ENCODE measurements around the gene COQ8A. TPM values are rescaled to one million over a fixed set of nuclear protein-coding genes. Genes with fewer than 3 reads are reported as not detected.

Gene COQ8A
- polyA plus RNA-seq, 1 donor: 28.9 TPM

DNA sequence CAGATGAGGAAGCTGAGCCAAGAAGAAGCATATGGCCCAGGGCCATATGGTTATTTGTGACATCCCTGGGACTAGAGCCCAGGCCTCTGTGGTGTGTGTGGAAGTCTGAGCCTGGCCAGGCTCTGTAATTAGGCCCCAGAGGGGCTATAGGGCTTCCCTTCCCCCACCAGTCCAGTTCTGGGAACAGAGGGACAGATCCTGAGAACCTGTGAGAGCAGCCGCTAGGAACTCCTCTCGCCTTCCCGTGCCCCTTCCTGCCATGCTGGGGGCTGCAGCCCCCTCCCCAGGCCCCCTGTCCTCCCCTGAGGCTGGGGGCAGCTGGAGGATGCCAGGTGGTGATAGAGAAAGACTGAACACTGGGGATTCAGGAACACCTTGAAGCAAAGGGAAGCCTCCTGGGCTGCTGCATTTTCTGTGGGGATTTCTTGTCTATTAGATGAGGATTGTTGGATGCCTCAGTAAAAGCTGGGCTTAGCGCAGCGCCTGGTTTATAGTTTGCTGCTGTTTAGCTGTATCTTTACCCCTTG is 33.3 kb downstream of the COQ8A start:
- DNase-seq: no peak

DNA sequence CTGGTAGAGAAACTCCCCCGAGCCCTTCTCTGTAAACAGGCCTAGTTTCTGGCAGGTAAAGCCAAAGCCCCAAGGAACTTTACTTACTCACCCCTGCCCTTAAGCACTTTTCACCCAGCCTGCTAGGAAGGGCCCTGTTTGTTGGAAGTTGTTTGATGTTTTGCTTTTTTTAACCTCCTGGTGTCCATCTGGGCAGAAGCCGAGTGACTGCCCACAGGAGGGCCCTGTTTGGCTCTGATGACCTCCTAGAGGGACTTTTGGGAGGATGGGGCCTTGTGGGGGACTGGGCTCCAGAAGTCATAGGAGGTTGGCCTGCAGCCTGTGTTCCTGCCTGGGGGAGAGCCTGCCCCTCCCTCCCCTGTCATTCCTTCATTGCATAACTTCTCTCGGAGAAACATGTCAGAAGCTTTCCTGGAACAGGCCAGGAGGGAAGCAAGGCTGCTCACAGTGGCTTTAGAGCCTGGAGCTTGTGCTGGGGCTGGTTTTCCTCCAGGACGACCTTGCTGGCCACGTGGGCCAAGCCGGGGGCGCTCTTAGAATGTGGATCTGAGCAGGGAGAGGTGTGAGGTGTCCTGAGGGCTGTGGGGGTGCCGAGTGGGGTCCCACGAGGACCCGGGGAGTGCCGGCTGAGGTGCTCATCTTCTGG is 33.9 kb downstream of the COQ8A start:
- no peak for DNase-seq

DNA sequence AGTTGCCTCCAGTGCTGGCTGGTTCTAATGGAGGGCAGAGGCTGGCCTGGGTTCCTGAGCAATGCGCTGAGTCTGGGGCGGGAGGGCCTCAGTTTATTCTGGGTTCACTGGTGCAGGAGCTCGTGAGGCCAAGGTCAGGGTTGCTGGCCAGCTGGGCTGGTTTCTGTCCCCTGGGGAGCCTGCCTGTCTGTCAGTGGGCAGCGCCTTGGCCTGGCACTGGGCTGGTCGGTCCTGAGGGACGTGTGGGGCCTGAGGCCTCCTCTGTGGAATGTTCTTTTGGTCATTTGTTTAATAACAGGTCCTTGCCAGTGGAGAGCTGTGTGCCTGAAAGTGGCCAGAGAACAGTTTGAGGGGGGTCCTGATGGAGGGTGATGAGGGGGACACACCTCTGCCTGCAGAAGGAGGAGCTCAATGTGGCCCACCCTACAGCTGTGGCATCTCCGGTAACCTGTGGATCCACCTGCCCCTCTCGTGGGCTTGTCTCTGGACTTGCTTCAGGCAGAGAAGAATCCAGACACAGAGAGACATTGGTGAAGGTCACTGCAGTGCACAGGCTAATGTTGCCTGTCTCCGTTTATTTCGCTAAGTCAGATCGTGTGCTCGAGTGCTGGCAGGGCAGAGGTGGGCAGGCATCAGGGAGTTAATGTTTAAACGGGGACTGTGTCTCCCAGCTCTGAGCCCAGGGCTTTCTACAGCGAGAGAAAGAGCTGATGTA is 34.6 kb downstream of the COQ8A start:
- no peak for DNase-seq

DNA sequence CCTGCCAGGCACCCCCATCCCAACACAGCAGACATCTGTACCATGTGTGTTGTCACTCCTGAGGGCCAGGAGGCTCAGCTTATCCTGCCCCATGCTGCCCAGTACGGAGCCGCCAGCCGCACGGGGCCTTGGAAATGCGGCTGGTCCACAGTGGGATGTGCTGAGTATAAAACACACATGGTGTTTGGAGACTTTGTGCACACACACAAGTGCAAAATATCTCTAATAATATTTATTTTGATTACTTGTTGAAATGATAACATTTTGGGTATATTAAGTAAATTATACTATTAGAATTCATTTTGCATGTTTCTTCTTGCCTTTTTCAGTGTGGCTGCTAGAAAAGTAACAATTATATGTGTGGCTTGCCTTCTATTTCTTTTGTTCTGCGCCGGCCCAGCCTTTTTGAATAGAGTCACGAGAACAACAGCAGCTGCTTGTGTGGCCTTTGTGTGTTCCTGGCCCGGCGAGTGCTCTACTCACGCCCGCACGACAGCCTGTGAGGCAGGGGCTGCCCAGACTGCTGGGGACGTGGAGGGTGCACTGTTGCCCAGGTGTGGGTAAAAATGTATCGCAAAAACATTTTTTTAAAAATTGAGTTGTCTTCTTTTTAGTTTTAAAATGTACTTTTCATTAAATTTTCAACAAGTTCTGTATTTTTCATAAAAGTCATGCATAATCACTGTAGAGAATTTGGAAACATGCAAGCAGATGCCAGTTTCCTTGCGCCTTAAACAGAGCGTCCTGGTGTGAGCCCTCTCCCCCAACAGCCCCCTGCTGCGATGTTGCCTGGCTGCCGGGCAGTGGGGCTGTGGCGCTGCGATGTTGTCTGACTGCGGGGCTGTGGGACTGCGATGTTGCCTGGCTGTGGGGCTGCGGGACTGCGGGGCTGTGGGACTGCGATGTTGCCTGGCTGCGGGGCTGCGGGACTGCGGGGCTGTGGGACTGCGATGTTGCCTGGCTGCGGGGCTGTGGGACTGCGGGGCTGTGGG is 35.5 kb downstream of the COQ8A start:
- DNase-seq: no peak

DNA sequence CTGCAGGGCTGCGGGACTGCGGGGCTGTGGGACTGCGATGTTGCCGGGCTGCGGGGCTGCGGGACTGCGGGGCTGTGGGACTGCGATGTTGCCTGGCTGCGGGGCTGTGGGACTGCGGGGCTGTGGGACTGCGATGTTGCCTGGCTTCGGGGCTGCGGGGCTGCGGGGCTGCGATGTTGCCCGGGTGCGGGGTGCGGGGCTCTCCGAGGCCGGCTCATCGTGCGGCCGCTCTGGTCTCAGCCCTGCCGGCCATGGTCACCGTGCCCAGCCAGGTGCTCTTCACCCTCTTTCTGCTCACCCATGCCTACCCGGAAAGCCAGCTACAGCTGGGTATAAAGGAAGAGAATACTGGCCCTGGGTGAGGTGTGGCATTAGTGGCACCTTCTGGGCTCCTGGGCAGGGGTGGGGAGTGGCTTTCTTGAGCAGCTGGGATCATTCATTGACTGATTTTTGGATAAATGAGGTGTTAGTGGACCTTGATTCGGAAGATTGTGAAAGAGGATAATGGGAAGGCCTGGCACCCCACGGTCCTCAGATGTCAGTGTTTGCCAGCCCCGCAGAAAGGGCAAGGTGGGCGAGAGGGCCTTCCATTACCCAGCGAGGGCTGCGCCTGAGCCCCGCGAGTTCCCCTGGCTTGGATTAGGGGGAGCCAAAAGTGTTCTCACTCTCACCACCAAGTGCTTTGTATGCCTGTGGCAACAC is 36.3 kb downstream of the COQ8A start:
- DNase-seq: no peak

DNA sequence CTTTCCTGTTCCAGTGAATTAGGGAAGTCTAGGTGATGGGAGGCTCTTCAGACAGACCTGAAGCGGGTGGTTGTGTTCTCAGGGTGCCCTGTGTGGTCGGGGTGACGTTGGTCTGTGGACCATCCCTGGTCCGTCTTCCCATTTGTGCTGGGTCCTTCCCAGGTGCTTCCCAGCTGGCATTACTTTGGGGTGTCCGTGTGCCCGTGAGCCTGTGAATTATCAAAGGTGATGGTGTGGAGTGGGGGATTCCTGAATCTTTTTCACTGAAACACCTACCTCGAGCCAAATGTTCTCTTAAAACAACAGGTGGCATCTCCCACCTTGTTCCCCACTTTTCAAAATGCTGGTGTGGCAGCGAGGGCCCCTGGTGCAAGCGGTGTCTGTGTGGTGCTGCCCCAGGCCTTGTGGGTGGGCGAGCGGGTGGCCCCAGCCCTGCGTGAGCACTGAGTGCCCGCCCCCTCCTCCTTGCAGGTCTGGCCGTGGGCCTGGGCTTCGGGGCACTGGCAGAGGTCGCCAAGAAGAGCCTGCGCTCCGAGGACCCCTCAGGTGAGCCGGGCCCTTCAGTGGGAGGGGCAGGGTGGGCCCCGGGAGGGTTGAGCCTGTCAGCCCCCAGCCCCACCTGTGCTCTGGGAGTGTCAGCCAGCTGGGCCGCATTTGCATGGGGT is 37.0 kb downstream of the COQ8A start:
- DNase-seq: no peak

DNA sequence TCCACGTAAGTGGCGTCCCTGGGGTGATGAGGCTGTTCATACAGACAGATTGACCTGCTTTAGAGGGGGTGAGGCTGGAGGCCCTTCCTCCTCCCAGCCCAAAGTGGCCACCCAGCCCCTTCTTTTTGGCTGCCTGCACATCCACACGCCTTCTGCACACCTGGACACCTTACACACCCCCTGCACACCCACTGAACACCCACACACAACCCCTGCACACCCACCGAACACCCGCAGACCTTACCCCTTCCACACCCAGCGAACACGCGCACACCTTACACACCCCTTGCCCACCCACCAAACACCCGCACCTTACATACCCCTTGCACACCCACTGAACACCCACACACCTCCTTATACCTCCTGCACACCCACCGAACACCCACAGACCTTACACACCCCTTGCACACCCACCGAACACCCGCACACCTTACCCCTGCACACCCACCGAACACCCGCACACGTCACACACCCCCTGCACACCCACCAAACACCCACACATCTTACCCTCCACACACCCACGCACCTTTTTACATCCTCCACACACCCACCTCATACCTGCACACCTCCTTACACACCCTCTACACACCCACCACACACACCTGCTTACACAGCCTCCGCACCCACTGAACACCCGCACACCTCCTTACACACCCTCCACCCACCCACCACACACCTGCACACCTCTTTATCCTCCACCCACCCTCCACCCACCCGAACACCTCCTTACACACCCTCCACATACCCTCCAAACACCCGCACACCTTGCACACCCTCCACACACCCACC is 37.7 kb downstream of the COQ8A start:
- DNase-seq: no peak

DNA sequence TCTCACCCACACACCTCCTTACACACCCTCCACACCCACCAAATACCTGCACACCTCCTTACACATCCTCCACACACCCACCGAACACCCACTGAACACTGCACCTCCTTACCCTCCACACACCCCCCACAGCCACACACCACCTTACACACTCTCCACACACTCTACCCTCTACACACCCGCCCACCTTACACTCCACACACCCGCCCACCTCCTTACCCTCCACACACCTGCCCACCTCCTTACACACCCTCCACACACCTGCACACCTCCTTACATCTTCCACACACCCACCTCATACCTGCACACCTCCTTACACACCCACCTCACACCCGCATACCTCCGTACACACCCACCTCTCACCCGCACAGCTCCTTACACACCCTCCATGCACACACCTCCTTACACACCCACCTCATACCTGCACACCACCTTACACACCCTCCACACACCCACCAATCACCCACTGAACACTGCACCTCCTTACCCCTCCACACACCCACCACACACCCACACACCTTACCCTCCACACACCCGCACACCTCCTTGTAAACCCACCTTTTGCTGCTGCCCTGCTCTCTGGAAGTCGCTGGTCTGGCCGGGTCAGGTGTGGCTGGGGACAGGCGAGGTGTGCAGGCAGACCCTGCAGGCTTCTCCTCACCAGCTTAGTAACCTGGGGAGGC is 38.5 kb downstream of the COQ8A start:
- no peak for DNase-seq

DNA sequence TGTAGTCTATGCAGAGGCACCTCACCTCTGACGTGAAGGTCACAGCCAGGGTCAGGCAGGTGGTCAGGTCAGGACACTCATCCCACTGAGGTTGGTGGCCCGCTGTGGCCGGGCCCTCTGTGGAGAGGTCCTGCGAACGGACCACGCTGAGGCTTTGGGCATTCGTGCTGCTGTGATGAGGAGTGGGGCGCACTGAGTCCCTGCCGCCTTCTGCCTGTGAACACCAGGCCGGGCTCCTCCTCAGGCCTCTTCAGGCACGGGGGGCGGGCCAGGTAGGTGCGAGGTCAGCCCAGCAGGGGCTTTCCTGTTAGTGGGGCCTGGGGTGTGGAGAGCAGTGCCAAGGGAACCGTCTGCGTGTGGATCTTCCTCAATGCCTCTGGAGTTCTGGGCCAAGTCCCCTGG is 39.0 kb downstream of the COQ8A start:
- DNase-seq: no peak

DNA sequence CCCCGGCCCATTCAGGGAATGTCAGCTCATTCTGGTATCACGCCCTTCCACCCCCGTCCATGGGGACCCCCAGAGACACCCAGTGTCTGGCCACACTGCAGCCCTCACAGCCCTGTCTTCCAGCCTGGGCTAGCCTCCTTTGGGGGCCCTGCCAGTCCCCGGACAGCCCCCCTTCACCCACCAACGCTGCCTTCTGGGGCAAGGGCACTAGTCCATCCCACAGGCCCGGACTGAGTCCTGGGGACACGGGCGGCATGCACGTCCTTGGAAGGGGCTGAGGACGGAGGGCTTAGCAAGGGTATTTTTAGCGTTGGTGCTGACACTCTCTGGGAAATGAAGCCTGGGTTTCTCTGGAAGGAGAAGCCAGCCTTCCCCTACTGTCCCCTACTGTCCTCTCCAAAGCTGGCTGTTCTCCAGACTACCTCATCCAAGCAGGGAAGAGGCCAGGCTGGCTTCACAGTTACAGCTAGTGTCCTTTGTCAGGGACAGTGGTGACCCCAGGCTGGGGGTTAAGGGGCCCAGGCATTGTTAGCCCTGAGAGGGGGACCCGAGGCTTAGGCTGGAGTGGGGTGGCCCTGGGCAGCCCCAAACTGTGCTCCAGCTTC is 39.5 kb downstream of the COQ8A start:
- no peak for DNase-seq

DNA sequence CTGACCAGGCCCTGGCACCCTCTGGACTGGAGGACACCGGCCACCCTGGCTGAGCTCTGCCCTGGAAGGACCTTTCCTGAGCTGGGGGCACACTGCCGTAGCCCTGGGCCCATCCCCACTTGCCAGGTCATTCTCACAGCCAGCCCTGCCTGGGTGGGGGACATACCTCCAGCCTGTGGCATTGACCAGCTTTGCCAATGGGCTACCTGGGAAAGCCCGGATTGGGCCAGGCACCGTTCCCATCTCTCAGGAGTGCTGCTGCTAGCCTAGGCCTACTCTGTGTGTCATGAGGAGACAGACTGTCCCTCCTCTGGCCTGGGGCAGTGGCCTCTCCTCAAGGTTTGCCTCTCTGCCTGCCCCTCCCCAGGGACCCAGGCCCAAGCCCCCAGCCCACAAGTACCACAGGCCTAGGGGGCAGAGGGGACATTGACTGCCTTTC is 40.0 kb downstream of the COQ8A start:
- DNase-seq: no peak

DNA sequence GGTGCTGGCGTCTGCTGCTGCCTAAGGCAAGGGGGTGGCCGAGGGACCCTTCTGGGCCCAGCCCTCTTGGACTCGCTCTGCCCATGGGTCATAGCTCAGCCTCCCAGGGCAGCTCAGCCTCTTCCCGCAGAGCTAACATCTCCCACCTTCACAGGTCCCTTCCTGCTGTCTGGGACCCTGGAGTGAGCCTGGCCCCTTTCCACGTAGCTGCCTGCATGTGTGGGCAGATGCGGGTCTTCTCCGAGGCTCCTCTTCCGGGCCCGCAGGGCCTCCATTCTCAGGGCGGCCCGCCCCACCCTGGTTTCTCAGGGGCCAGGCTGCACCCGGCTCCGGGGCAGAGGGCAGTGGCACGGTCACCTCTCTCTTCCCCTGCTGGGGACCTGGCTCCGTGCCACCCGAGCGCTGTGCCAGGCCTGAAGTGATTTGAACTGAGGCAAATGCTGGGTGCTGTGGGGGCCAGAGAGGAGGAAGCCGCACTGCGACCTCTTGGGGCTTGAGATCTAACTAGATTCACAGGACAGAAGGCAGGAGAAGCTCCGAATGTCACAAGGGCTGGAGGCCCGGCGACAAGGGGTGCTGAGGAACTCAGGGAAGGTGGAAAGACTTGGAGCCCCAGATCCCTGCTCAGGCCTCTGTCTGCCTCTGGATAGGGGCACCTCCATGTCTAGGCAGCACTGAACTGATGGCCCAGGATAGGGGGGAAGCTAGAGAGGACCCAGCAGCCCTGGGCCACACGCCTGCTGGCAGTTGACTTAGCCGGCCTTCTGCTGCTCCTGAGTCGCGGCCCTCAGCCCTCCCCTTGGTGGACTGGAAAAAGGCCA is 40.7 kb downstream of the COQ8A start:
- no peak for DNase-seq

DNA sequence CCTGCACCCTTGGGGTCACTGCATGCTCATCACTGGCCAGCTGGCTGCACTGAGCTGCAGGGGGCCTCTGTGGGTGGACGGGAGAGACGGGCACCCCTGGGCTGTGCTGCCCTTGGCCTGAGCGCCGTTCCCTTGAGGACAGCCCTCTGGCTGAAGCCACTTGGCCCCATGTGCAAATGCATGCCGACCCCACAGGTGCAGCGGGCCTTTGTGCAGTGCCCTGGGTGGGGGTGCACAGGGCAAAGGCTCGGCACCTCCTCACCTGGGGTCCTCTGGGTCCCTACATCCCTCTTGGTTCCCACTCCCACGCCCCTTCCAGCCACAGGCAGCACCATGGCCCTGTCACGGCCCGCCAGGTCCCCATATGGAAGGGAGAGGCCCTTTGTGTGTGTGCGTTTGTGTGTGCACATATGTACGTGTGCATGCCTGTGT is 41.3 kb downstream of the COQ8A start:
- no peak for DNase-seq

DNA sequence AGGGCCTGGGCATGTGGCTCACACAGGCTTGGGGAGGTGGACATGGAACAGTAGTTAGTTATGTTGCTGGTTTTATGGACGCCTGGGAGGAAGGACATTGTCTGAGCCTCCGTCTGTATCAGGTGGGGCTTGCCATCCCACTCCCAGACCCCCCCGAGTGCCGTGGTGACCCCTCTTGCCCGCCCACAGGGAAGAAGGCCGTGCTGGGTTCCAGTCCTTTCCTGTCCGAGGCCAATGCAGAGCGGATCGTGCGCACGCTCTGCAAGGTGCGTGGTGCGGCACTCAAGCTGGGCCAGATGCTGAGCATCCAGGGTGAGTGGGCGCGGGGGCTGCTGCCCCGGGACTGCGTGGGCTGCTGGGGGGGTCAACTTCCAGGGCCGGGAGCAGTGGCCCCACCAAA is 41.7 kb downstream of the COQ8A start:
- DNase-seq: no peak

DNA sequence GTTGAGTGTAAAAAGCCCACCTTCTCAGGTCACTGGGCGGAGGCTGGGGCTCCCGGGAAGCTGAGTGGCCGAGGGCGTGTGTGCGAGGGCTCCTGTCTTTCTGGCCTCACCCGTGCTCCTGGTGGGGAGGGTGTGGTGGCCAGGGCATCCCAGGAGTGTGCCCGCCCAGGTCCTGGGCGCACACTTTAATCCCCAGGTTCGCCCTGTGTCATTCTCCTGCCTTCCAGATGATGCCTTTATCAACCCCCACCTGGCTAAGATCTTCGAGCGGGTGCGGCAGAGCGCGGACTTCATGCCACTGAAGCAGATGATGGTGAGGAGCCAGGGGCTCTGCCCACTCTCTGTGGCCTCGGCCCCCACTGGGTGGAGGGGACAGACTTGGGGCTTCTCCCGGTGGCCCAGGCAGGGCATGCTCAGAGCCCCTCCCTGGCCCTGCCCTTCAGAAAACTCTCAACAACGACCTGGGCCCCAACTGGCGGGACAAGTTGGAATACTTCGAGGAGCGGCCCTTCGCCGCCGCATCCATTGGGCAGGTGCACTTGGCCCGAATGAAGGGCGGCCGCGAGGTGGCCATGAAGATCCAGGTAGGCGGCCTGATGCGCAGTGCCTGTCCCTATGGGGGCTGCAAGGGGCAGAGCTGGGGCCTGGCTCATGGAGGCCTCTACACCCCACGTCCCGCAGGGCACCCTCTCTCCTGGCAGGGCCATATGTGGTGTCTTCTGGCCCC is 42.5 kb downstream of the COQ8A start:
- DNase-seq: no peak

DNA sequence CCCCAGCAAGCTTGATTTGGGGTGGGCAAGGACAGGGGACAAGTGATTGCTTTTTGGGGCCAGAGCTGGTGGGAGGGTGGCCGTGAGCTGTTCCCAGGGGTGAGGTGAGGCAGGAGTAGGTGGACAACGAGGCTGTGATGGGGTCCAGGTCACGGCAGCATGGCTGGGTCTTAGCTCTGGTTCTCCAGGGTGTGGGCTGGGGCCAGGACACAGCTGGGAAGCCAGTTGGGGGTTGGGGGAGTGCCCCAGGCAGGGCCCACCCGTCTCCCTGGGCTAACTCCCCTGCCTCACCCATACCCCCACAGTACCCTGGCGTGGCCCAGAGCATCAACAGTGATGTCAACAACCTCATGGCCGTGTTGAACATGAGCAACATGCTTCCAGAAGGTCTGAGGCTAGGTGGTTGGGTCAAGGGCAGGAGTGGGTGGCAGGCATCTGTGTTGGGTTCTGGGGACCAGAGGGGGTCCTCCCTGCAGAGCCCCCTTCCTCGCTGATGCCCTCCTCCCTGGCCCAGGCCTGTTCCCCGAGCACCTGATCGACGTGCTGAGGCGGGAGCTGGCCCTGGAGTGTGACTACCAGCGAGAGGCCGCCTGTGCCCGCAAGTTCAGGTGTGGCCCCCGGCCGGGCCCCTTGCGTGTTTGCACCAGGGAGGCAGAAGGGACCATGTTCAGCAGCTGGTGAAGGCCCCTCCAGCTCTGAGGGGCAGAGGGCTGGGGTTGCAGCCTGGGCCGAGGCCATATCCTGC is 43.3 kb downstream of the COQ8A start:
- no peak for DNase-seq

DNA sequence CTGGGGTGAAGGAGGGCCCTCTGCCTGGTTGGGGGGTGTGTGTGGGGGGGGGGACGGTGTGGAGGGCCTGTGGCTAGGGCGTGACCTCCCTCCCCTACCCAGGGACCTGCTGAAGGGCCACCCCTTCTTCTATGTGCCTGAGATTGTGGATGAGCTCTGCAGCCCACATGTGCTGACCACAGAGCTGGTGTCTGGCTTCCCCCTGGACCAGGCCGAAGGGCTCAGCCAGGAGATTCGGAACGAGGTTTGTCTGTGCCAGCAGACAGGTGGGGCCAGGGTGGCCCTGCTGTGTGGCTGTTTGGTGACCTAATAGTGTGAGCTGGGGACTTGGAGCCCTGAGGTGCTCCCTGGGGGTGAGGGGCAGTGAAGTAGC is 43.9 kb downstream of the COQ8A start:
- DNase-seq: no peak
